GM18858 (cell line): Measurements from ENCODE around the gene NFATC1.
A peak's percentile ranks its signal among the peaks of the same experiment; 100 is the strongest.

Experiments used
- ATAC-seq: cut with Tn5 transposase; IDR thresholded peaks from one replicate; pipeline ENCODE4 v1.9.1; 2021; ENCODE audit not compliant: unreplicated experiment

NFATC1 gene

GRCh38 chr18:79516441-79516931, 120.8 kb downstream of the NFATC1 start:
- ATAC-seq = no peak

DNA sequence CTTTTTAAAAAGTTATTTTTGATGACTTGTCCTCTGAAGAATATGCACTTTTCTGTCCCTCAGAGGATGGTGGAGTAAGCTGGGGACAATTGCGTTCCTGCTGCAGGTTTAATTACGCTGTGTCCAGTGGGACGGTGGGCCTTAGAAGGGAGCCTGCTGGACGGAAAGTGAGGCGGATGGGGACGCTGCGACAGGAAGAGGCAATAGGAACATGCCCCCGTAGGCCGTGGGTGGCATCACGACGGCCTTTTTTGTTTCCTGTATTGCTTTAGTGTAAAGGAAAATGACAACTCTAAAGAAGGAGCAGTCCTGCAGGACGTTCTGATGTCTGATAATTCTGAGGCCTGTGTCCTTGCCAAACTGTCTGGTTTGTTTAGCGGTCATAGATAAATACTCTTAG, 121.6 kb downstream of the NFATC1 start:
- ATAC-seq = no peak

DNA sequence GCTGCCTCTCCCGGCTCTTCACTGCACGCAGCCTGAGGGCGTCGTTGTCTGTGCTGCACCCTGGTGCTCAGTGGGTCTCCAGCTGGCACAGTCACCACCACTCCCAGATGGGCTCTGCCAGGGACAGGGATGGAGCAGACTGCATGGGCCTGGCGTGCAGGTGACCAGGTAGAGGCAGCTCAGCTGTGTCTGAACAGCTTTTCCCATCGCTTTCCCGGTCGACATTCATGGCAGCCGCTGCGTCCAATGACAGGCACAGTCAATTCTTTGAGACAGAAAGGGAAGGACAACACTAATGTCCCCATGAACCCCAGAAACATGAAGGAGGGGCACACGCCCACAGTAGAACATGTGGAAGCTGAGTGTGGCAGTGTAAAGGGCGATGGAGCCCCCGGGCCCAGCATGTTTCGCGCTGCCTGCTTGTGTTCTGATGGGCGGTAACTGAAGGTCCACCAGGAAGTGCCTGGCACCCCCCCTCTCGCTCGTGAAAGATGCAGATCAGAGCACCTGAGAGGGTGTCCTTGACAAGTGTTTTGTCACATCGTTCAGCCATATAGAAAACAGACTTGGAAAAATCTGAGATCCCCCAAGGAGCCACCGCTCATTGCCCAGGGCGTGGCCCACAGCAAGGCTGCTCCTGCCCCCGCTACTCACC, 122.4 kb downstream of the NFATC1 start:
- ATAC-seq = no peak

DNA sequence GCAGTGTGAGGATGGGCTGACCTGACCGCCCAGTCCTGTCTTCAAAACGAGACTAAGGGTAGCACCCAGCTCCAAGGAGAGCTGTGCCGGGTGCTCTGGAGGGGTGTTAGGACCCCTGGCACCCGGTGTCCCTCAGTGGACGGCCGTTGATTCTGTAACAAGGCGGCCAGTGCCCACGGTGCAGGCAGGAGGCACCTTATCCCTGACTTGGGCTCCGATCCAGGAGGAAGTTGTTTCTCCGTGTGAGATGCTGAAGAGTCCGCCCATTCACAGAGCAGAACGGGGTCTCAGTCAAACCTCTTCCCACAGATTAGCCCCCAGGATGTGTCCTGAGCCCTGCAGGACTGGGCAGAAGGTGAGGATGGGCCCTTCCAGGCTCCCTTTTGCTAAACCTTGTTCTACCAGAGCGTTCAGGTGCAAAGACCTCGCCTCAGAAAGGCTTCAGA, 123.0 kb downstream of the NFATC1 start:
- no peak for ATAC-seq

DNA sequence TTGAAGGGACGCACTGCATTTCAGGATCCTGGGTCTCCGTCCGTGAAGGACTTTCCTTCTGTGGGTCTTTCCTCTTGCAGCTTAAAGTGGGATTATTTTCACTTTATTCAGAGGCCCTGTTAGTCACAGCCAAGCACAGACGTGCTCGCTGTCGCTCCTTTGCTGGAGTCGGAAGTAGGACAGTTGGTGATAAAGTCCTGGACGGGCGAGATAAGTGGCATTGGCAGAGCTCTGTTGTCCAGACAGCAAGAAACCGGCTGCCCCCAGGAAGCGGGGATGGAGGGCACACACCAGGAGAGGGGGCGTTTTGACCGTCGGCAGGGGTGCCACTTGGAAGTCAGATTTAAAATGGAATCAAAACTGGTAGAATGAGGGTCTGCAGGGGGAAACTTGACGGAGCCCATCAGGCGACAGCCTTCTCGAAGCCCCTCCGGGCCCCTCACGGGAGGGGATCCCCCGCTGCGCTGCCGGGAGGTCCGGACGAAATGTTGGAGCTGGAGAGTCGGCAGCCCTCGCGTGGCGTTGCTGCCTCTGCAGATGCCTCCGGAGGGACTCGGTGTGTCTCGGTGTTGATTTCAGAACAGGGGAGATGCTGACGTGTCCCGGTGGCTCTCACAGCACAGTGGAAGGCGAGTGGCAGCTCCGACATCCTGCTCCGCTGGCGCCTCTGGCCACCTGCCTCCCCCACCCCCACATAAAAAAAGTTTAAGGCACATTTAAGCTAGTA, 124.2 kb downstream of the NFATC1 start:
- no peak for ATAC-seq

- ATAC-seq = no peak
Observed at GRCh38 chr18:79520478-79521390, 125.0 kb downstream of the NFATC1 start.

DNA sequence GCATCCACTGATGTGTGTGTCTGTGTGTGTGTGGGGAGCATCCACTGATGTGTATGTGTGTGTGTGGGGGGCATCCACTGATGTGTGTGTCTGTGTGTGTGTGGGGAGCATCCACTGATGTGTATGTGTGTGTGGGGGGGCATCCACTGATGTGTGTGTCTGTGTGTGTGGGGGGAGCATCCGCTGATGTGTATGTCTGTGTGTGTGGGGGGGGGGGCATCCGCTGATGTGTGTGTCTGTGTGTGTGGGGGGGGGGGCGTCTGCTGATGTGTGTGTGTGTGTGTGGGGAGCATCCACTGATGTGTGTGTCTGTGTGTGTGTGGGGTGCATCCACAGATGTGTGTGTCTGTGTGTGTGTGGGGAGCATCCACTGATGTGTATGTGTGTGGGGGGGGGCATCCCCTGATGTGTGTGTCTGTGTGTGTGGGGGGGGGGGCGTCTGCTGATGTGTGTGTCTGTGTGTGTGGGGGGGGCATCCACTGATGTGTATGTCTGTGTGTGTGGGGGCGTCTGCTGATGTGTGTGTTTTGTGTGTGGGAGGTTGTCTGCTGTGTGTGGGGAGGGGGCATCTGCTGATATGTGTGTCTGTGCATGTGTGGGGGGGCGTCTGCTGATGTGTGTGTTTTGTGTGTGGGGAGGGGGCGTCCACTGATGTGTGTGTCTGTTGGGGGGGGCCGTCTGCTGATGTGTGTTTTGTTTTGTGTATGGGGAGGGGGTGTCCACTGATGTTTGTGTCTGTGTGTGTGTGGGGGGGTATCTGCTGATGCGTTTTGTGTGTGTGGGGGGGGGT, 125.9 kb downstream of the NFATC1 start:
- ATAC-seq = no peak

DNA sequence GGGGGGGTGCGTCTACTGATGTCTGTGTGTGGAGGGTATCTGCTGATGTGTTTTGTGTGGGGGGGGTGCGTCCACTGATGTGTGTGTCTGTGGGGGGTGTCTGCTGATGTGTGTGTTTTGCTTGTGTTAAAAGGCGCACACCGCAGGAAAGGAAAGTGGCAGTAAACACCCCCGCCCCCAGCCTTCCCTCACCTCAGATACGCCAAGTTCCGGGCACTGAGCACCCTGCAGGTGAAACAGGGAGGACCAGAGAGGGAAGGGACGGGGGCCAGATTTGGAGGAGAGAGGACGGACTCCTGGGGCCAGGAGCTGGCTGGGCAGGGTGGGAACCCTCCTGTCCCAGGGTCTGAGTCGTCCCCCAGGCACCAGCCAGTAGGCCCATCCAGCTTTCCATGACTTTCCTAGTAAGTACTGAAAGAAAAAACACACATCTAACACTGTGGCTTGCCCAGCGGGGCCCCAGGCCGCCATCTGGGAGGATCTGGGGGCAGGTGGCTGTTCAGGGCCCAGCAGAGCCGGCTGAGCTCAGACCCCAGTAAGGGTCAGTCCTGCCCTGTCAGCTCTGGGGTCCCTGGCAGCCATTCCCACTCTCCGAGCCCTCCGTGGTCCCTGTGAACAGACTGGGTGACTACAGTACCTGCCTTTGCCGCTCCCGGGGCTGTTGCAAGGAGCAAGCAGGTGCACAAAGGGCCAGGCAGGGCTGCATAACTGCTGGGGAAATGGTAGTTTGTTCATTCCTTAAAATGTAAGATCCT, 126.9 kb downstream of the NFATC1 start:
- no peak for ATAC-seq

GRCh38 chr18:79523206-79523735, 127.5 kb downstream of the NFATC1 start:
- ATAC-seq = peak; percentile 35

GRCh38 chr18:79523736-79524180, 128.0 kb downstream of the NFATC1 start:
- peak; percentile 64 for ATAC-seq

- peak; percentile 11 for ATAC-seq
Observed at GRCh38 chr18:79524181-79525078, 128.7 kb downstream of the NFATC1 start.

GRCh38 chr18:79525556-79526467, 130.1 kb downstream of the NFATC1 start:
- ATAC-seq = no peak

GRCh38 chr18:79526468-79527460, 131.0 kb downstream of the NFATC1 start:
- no peak for ATAC-seq

GRCh38 chr18:79527656-79528315, 132.1 kb downstream of the NFATC1 start:
- ATAC-seq = no peak

GRCh38 chr18:79528316-79528695, 132.6 kb downstream of the NFATC1 start:
- no peak for ATAC-seq

GRCh38 chr18:79528846-79529245, 133.1 kb downstream of the NFATC1 start:
- peak; percentile 34 for ATAC-seq
